Endodermal cell (in vitro differentiated cells): Measurements from ENCODE around the gene OMP. TPM values are rescaled to one million over a fixed set of nuclear protein-coding genes. Genes with fewer than 3 reads are reported as not detected.

Experiments
- DNase-seq: peaks from one replicate; pipeline ENCODE4 v3.0.0-alpha.2; 2017
- H3K27ac ChIP-seq: 2 replicates; pipeline ENCODE4 v1.5.1; 2013; ENCODE audit warnings: mild to moderate bottlenecking, low read depth, low read length, moderate library complexity
- H3K27me3 ChIP-seq: 2 replicates; pipeline ENCODE4 v1.6.1; 2013; ENCODE audit warnings: mild to moderate bottlenecking, low read length, moderate library complexity; ENCODE audit not compliant: insufficient read depth, control insufficient read depth, poor library complexity, severe bottlenecking
- H3K36me3 ChIP-seq: 2 replicates; pipeline ENCODE4 v1.7.0; 2013; ENCODE audit warnings: mild to moderate bottlenecking, low read length, moderate library complexity; ENCODE audit not compliant: control insufficient read depth, insufficient read depth
- H3K4me1 ChIP-seq: one replicate; pipeline ENCODE4 v1.7.0; 2013; ENCODE audit warnings: low read length; ENCODE audit not compliant: control insufficient read depth, insufficient read depth
- H3K4me3 ChIP-seq: 2 replicates; pipeline ENCODE4 v1.5.1; 2013; ENCODE audit warnings: mild to moderate bottlenecking, low read length, moderate library complexity
- H3K9ac ChIP-seq: 2 replicates; pipeline ENCODE4 v1.6.1; 2013; ENCODE audit warnings: mild to moderate bottlenecking, low read length, moderate library complexity; ENCODE audit not compliant: poor library complexity, severe bottlenecking; ENCODE audit errors: extremely low read depth
- H3K9me3 ChIP-seq: 2 replicates; pipeline ENCODE4 v1.6.1; 2013; ENCODE audit warnings: mild to moderate bottlenecking, low read length, moderate library complexity; ENCODE audit not compliant: control insufficient read depth
- H3K27ac Mint-ChIP-seq: 2 replicates; pipeline ENCODE4 v1.8.0; 2020; ENCODE audit warnings: mixed read lengths
- H3K27me3 Mint-ChIP-seq: 2 replicates; pipeline ENCODE4 v1.8.0; 2021; ENCODE audit warnings: mild to moderate bottlenecking, mixed read lengths; ENCODE audit not compliant: insufficient read depth
- H3K36me3 Mint-ChIP-seq: 2 replicates; pipeline ENCODE4 v1.8.0; 2020; ENCODE audit warnings: low read depth, mixed read lengths
- H3K4me1 Mint-ChIP-seq: 2 replicates; pipeline ENCODE4 v1.8.0; 2020; ENCODE audit warnings: mixed read lengths
- H3K4me3 Mint-ChIP-seq: 2 replicates; pipeline ENCODE4 v1.8.0; 2020; ENCODE audit warnings: mild to moderate bottlenecking, moderate library complexity, mixed read lengths
- H3K9me3 Mint-ChIP-seq: 2 replicates; pipeline ENCODE4 v1.8.0; 2020; ENCODE audit warnings: mild to moderate bottlenecking, mixed read lengths
- WGBS, 2 experiments: methylation state at CpG; one replicate each; pipeline versions ENCODE4 v1.1.5 to v1.1.7; 2013; ENCODE audit warnings: missing lambda C conversion rate in 2 of 2, mixed read lengths in 1 of 2; ENCODE audit not compliant: insufficient coverage in 1 of 2, insufficient read length in 1 of 2; 5-methylcytosine and 5-hydroxymethylcytosine counted together
- total RNA-seq, 2 donors: library from RNA; stranded (reverse); fragmentation: NEBNext Ultra II Directional in 1 of 2; extraction: Animal tissue kit (Norgen Biotek cat#: 25700) in 1 of 2; gene quantifications; 2 replicates in 1 of 2; 3 replicates in 1 of 2; pipeline ENCODE4 v1.2.1, GENCODE V29; 2021
- TF ChIP-seq, protein P1 (sequence below): fragments of 200-600 bp; sonication (generic); conservative IDR thresholded peaks from 2 replicates; pipeline ENCODE4 v1.5.0; 2021; ENCODE audit warnings: antibody characterized with exemption, mild to moderate bottlenecking

The OMP gene
- total RNA-seq, 2 donors from 2014 or later, result 1.6 to 1.7 TPM

DNA sequence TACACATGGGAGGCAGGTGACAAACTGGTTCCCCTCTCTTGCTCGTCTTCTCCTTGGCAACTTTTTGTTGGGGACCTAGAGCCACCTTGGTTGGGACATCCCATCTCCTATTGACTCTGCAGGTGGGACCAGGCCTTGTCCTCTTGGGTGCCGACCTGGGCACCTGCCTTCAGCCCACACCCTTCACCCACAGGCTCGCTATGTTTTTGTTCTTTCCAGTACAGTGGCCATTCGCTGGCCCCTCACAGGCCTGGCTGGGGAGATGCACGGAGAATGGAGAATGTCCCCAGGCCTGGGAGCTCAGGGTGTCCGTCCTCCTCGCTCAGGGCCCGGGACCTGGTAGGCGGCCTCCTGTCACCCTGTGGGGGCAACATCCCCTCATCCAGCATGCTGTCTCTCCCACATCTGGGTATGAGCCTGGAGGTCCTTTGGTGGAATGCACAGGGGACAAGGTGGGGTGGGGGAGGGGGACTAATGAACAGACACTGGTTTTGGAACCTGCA, 14.9 kb upstream of the OMP start:
- H3K36me3 Mint-ChIP-seq, result peaks cover 2% of the 10 kb centered on the region
- no peak for DNase-seq
- H3K4me1 Mint-ChIP-seq, result peaks cover 4% of the 10 kb centered on the region
- no peaks in the 10 kb centered on the region for H3K27me3 Mint-ChIP-seq
- no peaks in the 10 kb centered on the region for H3K9me3 Mint-ChIP-seq
- Histone ChIP-seq H3K27me3 (no peaks in the 10 kb centered on the region), H3K9me3 (no peaks in the 10 kb centered on the region), H3K4me1 (no peaks in the 10 kb centered on the region), H3K9ac (no peak overlapping the region), H3K4me3 (no peak overlapping the region), H3K27ac (no peak overlapping the region), H3K36me3 (no peaks in the 10 kb centered on the region)
- H3K27ac Mint-ChIP-seq, result no peak overlapping the region
- TF ChIP-seq, protein P1, sequence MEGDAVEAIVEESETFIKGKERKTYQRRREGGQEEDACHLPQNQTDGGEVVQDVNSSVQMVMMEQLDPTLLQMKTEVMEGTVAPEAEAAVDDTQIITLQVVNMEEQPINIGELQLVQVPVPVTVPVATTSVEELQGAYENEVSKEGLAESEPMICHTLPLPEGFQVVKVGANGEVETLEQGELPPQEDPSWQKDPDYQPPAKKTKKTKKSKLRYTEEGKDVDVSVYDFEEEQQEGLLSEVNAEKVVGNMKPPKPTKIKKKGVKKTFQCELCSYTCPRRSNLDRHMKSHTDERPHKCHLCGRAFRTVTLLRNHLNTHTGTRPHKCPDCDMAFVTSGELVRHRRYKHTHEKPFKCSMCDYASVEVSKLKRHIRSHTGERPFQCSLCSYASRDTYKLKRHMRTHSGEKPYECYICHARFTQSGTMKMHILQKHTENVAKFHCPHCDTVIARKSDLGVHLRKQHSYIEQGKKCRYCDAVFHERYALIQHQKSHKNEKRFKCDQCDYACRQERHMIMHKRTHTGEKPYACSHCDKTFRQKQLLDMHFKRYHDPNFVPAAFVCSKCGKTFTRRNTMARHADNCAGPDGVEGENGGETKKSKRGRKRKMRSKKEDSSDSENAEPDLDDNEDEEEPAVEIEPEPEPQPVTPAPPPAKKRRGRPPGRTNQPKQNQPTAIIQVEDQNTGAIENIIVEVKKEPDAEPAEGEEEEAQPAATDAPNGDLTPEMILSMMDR, result no peak
- 90 to 96% methylated on average over 3 to 9 of the region's 9 CpGs for WGBS, 2 experiments
- no peak overlapping the region for H3K4me3 Mint-ChIP-seq

DNA sequence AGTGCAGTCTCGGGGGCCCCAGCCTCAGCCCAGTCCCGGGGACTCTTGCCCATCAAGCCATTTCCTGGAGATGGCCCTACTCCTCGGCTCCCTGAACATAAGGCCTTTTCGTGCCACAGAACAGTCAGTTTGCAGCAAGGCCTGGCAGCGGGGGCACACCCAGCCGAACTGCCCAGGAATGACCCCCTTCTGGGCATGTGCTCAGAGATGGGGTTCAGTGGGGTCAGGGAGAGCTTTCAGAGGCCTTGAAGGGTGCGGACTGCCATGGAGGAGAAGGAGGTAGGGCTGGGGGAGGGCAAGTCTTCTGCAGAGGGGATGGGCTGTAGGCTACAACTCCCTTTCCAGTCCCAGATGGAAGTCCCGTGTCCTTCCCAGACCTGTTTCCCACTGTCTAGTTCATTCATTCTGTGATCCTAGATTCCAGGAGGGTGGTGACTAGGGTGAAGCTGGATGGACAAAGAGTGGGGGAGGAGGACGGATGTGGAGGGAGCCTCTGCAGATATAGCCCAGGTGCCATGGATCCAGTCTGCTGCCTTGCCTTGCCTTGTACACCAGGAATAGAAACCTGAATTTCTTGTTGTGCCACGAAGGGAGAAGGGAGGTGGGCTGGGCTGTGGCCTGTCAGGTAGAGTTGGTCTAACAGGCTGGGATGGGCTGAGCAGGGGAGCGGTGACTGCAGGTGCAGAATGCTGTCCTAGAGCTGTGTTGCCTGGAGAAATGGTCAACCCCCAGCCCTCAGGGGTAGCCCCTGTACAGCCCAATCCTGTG, 14.2 kb upstream of the OMP start:
- Mint-ChIP-seq H3K4me1 (peaks cover 4% of the 10 kb centered on the region), H3K4me3 (no peak overlapping the region), H3K27ac (no peak overlapping the region), H3K36me3 (peaks cover 2% of the 10 kb centered on the region), H3K9me3 (no peaks in the 10 kb centered on the region), H3K27me3 (no peaks in the 10 kb centered on the region)
- 82 to 89% methylated on average over 6 to 11 of the region's 11 CpGs for WGBS, 2 experiments
- Histone ChIP-seq H3K4me3 (no peak overlapping the region), H3K4me1 (no peaks in the 10 kb centered on the region), H3K9ac (no peak overlapping the region), H3K27me3 (no peaks in the 10 kb centered on the region), H3K27ac (no peak overlapping the region), H3K36me3 (no peaks in the 10 kb centered on the region), H3K9me3 (no peaks in the 10 kb centered on the region)
- no peak for DNase-seq
- TF ChIP-seq, protein P1, result no peak

DNA sequence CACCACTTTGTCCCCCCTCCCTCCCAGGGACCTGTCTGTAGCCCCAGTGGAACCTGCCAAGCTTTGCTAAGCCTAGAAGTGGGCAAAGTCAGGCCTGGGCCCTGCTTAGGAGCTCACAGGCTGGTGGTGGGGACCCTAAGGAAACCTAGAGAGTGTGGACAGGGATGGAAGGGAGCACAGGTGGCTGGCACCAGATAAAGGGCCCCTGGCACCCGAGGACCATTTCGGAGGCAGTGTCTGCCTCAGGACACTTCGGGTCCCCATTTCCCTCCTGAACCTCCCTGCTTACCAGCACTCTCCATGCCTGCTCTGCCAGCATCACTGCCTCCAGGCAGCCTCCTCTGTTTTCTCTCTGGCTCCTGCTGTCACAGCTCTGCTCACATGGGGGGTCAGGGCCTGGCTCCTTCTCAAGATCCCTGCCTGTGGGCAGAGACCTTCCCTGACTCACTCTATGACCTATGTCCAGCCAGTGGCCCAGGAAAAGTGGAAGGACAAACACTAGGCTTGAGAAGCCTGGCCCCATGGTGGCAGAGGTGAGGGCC, 13.6 kb upstream of the OMP start:
- Histone ChIP-seq H3K27me3 (no peaks in the 10 kb centered on the region), H3K4me1 (no peaks in the 10 kb centered on the region), H3K27ac (no peak overlapping the region), H3K9ac (no peak overlapping the region), H3K4me3 (no peak overlapping the region), H3K36me3 (no peaks in the 10 kb centered on the region), H3K9me3 (no peaks in the 10 kb centered on the region)
- Mint-ChIP-seq H3K4me1 (peaks cover 4% of the 10 kb centered on the region), H3K36me3 (peaks cover 2% of the 10 kb centered on the region), H3K9me3 (no peaks in the 10 kb centered on the region), H3K27ac (no peak overlapping the region), H3K27me3 (no peaks in the 10 kb centered on the region), H3K4me3 (no peak overlapping the region)
- WGBS, 2 experiments, result 88 to 94% methylated on average over 2 to 3 of the region's 3 CpGs
- TF ChIP-seq, protein P1, result no peak
- no peak for DNase-seq
